Measurements from ENCODE around the gene CD93.

The CD93 gene

DNA sequence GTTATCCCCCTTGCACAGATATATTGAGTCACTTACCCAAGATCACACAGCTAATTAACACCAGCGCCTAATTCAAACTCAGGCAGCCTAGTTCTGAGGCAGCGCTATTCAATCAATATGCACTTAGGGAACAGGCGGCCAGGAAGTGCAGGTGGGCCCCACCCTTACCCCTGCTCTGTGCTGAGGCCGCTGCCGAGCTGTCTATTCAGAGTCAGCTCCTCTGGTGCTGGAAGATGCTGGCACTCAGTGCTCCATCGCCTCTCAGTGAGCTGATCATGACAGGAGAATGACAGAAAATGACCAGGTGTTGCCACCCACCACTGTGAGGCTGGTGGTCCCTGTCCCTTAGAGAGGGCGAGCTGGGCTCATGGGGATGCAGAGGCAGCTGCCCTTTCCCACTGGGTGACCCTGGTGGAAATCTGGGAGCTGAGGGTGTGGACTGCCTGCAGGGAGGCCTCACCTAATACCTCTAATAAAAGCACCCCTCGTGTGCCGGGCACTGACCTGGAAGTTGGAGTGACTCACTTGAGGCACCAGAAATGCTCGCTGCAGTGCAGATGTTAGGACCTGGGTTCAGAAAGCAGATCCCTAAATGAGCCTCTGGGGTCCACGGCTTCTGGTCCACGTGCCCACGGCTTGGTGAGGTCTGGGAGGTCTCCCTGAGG lies 42.5 kb upstream of the CD93 start:
- TF ChIP-seq, protein P1, sequence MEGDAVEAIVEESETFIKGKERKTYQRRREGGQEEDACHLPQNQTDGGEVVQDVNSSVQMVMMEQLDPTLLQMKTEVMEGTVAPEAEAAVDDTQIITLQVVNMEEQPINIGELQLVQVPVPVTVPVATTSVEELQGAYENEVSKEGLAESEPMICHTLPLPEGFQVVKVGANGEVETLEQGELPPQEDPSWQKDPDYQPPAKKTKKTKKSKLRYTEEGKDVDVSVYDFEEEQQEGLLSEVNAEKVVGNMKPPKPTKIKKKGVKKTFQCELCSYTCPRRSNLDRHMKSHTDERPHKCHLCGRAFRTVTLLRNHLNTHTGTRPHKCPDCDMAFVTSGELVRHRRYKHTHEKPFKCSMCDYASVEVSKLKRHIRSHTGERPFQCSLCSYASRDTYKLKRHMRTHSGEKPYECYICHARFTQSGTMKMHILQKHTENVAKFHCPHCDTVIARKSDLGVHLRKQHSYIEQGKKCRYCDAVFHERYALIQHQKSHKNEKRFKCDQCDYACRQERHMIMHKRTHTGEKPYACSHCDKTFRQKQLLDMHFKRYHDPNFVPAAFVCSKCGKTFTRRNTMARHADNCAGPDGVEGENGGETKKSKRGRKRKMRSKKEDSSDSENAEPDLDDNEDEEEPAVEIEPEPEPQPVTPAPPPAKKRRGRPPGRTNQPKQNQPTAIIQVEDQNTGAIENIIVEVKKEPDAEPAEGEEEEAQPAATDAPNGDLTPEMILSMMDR (IDR thresholded peaks at IDR 0.05; ENCODE audit: low read depth, low read length) = no peak
- TF ChIP-seq EZH2phosphoT487 (IDR thresholded peaks at IDR 0.05; ENCODE audit: low read depth) = no peak

DNA sequence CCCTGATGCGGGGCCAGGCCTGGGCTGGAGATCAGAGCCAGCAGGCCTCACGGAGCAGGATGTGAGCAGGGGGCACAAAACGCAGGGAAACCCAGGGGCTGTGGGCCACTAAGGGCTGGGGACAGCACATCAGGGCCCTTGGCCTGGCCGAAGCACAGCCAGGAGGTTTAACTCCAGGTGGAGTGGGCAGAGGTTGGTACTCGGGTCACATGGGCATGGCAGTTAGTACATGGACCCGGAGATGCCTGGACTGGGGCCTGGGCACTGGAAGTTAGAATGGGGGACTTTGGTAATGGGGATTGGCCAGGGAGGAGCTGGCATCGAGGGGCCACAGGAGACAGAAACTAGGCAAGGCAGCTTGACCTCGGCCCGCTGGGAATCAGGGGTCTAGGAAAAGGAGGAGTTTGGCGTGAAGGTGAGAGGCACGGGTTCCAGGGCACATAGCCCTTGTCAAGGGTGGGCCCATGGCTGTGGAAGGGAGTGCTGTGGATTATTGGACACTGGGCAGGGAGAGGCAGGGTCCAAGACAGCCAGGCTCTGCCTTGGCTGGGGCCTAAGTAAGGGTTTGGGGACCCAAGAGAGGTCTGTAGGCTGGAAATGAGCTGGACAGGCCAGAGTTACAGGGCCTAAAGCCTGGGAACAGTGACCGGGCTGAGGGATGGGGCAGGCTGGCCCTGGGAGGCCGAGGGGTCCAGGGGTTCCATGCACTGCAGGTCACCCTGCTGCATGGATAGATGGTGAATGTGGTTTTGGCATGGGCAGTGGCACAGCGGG lies 41.6 kb upstream of the CD93 start:
- Histone ChIP-seq H3K9ac (ENCODE audit: low read length) (no peak overlapping the region), H3K4me1 (ENCODE audit: low read length) (peaks cover 18% of the 10 kb centered on the region)

More for the DNA sequence above, 42.5 kb upstream of the CD93 start:
- Histone ChIP-seq H3K4me1 (ENCODE audit: low read length) (peaks cover 18% of the 10 kb centered on the region), H3K4me3 (ENCODE audit: low read length) (no peak overlapping the region), H3K79me2 (ENCODE audit: low read length) (no peaks in the 10 kb centered on the region), H3K27me3 (ENCODE audit: low read depth, low read length) (no peaks in the 10 kb centered on the region), H2AFZ (ENCODE audit: low read depth, low read length) (no peak overlapping the region), H3K9me3 (ENCODE audit: insufficient read depth, low read length) (no peaks in the 10 kb centered on the region), H3K27ac (ENCODE audit: low read length) (no peak overlapping the region), H4K20me1 (ENCODE audit: insufficient read depth, low read length) (no peaks in the 10 kb centered on the region), H3K36me3 (replicated peaks; ENCODE audit: low read depth, low read length) (no peaks in the 10 kb centered on the region), H3K4me2 (ENCODE audit: low read length) (no peak overlapping the region), H3K9ac (ENCODE audit: low read length) (no peak overlapping the region)

DNA sequence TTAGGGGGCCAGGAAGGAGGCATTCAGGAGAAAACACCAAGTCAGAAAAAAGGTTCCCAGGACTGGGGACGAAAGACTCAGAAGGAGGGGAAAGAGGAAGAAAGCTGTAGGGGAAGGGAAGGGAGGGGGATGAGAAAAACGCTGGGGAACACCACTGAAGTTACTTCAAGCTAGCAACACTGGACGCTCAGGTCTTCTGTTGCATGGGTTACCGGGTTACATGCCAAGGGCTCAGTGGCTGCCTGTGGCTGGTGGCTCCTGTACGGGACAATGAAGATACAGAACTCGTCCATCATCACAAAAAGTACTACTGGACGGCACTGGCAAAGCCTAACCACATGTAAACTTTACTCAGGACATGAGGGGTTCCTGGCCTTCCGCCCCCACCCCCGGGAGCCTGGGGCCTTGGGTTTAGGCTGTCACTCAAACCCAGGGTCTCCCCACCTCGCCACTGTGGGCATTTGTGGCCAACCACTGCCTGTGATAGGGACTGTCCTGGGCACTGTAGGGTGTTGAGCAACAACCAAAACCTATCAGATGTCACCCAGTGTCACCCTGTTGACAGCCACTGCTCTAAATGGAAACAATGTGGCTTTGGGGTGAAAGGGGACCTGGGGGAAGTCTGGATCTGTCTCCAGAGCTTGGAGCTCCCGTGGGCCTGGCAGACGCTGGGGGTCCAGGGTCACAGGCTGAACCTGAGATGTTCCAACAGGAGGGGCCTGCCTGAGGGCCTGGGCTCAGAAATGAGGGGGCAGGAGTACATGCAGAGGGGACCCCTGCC lies 40.3 kb upstream of the CD93 start:
- H2AFZ ChIP-seq (ENCODE audit: low read depth, low read length) = 0 out of 2 replicates have a peak overlapping the region, but pooled peaks have one; percentile 1

More for the DNA sequence above, 41.6 kb upstream of the CD93 start:
- Histone ChIP-seq H3K27ac (ENCODE audit: low read length) (no peak overlapping the region), H3K36me3 (replicated peaks; ENCODE audit: low read depth, low read length) (no peaks in the 10 kb centered on the region), H3K4me2 (ENCODE audit: low read length) (no peak overlapping the region), H2AFZ (ENCODE audit: low read depth, low read length) (no peak overlapping the region), H3K9me3 (ENCODE audit: insufficient read depth, low read length) (no peaks in the 10 kb centered on the region), H3K27me3 (ENCODE audit: low read depth, low read length) (no peaks in the 10 kb centered on the region), H4K20me1 (ENCODE audit: insufficient read depth, low read length) (no peaks in the 10 kb centered on the region), H3K4me3 (ENCODE audit: low read length) (no peak overlapping the region), H3K79me2 (ENCODE audit: low read length) (no peaks in the 10 kb centered on the region)
- no peak for TF ChIP-seq EZH2phosphoT487 (IDR thresholded peaks at IDR 0.05; ENCODE audit: low read depth)
- TF ChIP-seq, protein P1 (IDR thresholded peaks at IDR 0.05; ENCODE audit: low read depth, low read length) = no peak

More for the DNA sequence above, 40.3 kb upstream of the CD93 start:
- no peak overlapping the region for H3K9ac ChIP-seq (ENCODE audit: low read length)
- no peaks in the 10 kb centered on the region for H3K36me3 ChIP-seq (replicated peaks; ENCODE audit: low read depth, low read length)
- no peaks in the 10 kb centered on the region for H3K9me3 ChIP-seq (ENCODE audit: insufficient read depth, low read length)
- no peaks in the 10 kb centered on the region for H3K79me2 ChIP-seq (ENCODE audit: low read length)
- no peaks in the 10 kb centered on the region for H3K27me3 ChIP-seq (ENCODE audit: low read depth, low read length)
- H3K4me1 ChIP-seq (ENCODE audit: low read length) = peaks cover 26% of the 10 kb centered on the region
- no peak overlapping the region; the same call in 1 of the 2 replicates for H3K4me2 ChIP-seq (ENCODE audit: low read length)
- no peak overlapping the region for H3K27ac ChIP-seq (ENCODE audit: low read length)
- H3K4me3 ChIP-seq (ENCODE audit: low read length) = no peak overlapping the region
- TF ChIP-seq, protein P1 (IDR thresholded peaks at IDR 0.05; ENCODE audit: low read depth, low read length) = no peak
- TF ChIP-seq EZH2phosphoT487 (IDR thresholded peaks at IDR 0.05; ENCODE audit: low read depth) = no peak
- no peaks in the 10 kb centered on the region for H4K20me1 ChIP-seq (ENCODE audit: insufficient read depth, low read length)

Data from OCI-LY3 (cell line).